HG03196 (cell line): ENCODE data around the gene R3HDML.

Experiments used
- ATAC-seq: cut with Tn5 transposase; IDR thresholded peaks from one replicate; pipeline ENCODE4 v1.9.1; 2021; ENCODE audit not compliant: unreplicated experiment

The R3HDML gene

DNA sequence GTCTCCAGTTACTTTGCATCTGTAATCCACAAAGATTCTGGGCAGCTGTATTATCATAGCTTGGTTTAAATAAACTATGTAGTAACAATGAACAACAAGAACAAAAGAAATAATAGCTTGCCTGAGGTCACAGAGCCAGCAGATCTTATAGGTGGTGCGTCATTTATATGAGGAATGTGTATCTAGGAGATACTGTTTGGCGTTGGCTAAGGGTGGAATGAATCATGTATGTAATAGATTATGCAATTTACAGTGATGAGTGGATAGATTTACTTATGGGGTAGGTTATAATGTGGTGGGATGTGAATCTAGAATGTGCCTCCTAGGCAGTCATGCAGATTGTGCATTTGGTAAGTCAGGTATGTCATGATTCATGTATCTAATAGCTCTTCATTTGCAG, 61.5 kb downstream of the R3HDML start:
- ATAC-seq = no peak

- ATAC-seq = no peak
Measured at GRCh38 chr20:44399446-44399845, 62.6 kb downstream of the R3HDML start.

DNA sequence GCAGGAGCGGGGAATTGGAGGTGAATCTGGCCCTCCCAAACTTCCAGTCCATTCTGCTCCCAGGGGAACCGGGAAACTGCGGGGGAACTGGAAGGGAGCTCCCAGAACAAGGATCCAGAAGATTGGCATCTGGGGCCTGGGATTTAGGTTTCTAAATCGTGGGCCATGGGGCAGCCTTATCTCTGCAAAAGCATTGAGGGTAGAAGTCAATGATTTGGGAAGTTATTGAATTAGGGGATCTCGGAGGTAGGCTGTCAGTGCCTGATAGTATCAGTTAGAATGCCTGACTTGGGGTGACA, 63.8 kb downstream of the R3HDML start:
- ATAC-seq = no peak
